Prostate gland (tissue), 2 donors: ENCODE results near the gene ATXN7. TPM values are rescaled to one million over a fixed set of nuclear protein-coding genes. Genes with fewer than 3 reads are reported as not detected.

ENCODE experiments used
- DNase-seq: peaks from one replicate; pipeline ENCODE4 v3.0.0-alpha.2; 2019; ENCODE audit warnings: low spot score
- H3K27ac ChIP-seq, 2 donors: fragments of 200-600 bp; sonication (generic); 2 replicates each; pipeline ENCODE4 v1.5.1; 2017 to 2019
- H3K27me3 ChIP-seq: fragments of 200-600 bp; sonication (generic); replicated peaks from 2 replicates; pipeline ENCODE4 v1.5.1; 2019; ENCODE audit not compliant: insufficient read depth
- H3K36me3 ChIP-seq, 2 donors: fragments of 200-600 bp; sonication (generic); 1 replicate in 1 of 2; 2 replicates in 1 of 2; pipeline versions ENCODE4 v1.5.1 to v1.8.1; 2017 to 2019
- H3K4me1 ChIP-seq: fragments of 200-600 bp; sonication (generic); replicated peaks from 2 replicates; pipeline ENCODE4 v1.5.1; 2019
- H3K4me3 ChIP-seq, 2 donors: fragments of 200-600 bp; sonication (generic); 2 replicates each; pipeline ENCODE4 v1.5.1; 2017 to 2019
- H3K9me3 ChIP-seq: fragments of 200-600 bp; sonication (generic); 2 replicates; pipeline ENCODE4 v1.5.1; 2017
- CTCF ChIP-seq, 4 experiments: fragments of 200-600 bp in 2 of 4; fragments of 450-650 bp in 2 of 4; sonication (generic) in 2 of 4; IDR thresholded peaks; 1 replicate in 3 of 4; 2 replicates in 1 of 4; pipeline ENCODE4 v1.5.1; 2016 to 2019; ENCODE audit warnings: antibody characterized with exemption in 4 of 4, mild to moderate bottlenecking in 2 of 4, moderate library complexity in 2 of 4
- POLR2A ChIP-seq: fragments of 450-650 bp; IDR thresholded peaks from one replicate; pipeline ENCODE4 v1.6.1; 2016; ENCODE audit warnings: antibody characterized with exemption, mild to moderate bottlenecking
- POLR2AphosphoS5 ChIP-seq: sonication (generic); formaldehyde crosslinking; IDR thresholded peaks from one replicate; pipeline ENCODE4 v1.6.1; 2017; ENCODE audit warnings: antibody characterized with exemption
- WGBS: methylation state at CpG from one replicate; pipeline ENCODE4 v1.1.5; 2018; 5-methylcytosine and 5-hydroxymethylcytosine counted together
- intact Hi-C: fragments of 100-400 bp; cut with DNase I; formaldehyde crosslinking; loops from one replicate; pipeline ENCODE4 v1.14.2; 2022
- total RNA-seq, 2 donors: library from RNA; depleted of rRNA; stranded (reverse); fragments of >200 nt; gene quantifications; one replicate each; pipeline ENCODE4 v1.1.0, GENCODE V29; 2016

Gene ATXN7
- total RNA-seq, 2 donors from 2014 or later, result 18.0 to 30.8 TPM

DNA sequence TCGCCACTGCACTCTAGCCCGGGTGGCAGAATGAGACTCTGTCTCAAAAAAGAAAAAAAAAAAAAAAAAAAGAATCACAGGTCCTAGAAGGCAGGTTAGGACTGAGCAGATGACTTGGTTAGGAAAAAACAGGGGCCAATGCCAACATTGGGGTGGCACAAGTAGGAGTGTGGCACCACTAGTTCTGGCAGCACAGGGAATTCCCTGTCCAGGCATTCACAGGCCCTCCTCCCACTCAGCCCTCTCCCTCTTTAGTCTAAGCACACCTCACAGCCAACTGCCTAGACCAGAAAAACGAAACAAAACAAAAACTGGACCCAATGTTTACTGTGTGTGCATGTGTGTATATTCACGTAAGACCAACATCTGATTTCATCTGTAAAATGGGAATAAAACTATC lies 10.6 kb upstream of the ATXN7 start:
- 83% methylated on average over 4 of the region's 4 CpGs for whole genome bisulfite sequencing
- TF ChIP-seq POLR2AphosphoS5 (no peak), POLR2A (no peak), CTCF (IDR thresholded peaks at IDR 0.05) (no peak)
- intact Hi-C loops, result no loop called here
- H3K4me1 ChIP-seq, result no peaks in the 10 kb centered on the region
- DNase-seq, result no peak
- no peak overlapping the region for H3K27ac ChIP-seq
- no peak overlapping the region for H3K4me3 ChIP-seq
- H3K9me3 ChIP-seq, result no peaks in the 10 kb centered on the region
- no peaks in the 10 kb centered on the region for H3K36me3 ChIP-seq
- no peaks in the 10 kb centered on the region for H3K27me3 ChIP-seq

GRCh38 chr3:63855333-63855940 lies 8.2 kb upstream of the ATXN7 start:
- WGBS, result 29% methylated on average over 1 of the region's 1 CpG

GRCh38 chr3:63857311-63857710 lies 6.4 kb upstream of the ATXN7 start:
- no peaks in the 10 kb centered on the region for H3K27me3 ChIP-seq
- no peak for TF ChIP-seq POLR2AphosphoS5

More at GRCh38 chr3:63855333-63855940, 8.2 kb upstream of the ATXN7 start:
- Histone ChIP-seq H3K27me3 (no peaks in the 10 kb centered on the region), H3K27ac (no peak overlapping the region), H3K9me3 (no peaks in the 10 kb centered on the region), H3K36me3 (no peaks in the 10 kb centered on the region), H3K4me3 (no peak overlapping the region), H3K4me1 (no peaks in the 10 kb centered on the region)
- intact Hi-C loops, result no loop called here
- TF ChIP-seq POLR2AphosphoS5 (no peak), CTCF (IDR thresholded peaks at IDR 0.05) (no peak), POLR2A (no peak)
- no peak for DNase-seq

DNA sequence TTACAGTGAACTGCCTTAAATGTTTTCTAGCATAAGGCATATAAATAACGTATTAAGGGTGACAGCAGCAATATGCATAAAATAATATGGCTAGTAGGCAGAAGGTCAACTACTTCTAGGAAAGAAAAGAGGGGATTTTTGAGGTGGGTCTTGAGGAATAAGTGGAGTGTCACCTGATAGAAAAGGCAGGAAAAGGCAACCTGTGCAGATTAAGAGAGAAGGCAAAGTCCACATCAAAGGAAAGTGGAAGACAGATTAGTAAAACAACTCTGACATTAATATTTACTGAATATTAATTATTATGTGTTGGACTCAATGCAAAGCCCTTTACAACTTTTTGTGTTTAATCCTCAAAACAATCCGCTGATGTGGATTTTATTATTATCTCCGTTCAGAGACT lies 2.9 kb upstream of the ATXN7 start:
- Histone ChIP-seq H3K4me3 (no peak overlapping the region), H3K36me3 (no peaks in the 10 kb centered on the region), H3K27me3 (no peaks in the 10 kb centered on the region), H3K9me3 (no peaks in the 10 kb centered on the region), H3K4me1 (no peaks in the 10 kb centered on the region), H3K27ac (no peak overlapping the region)
- TF ChIP-seq POLR2A (no peak), CTCF (IDR thresholded peaks at IDR 0.05) (no peak), POLR2AphosphoS5 (no peak)
- intact Hi-C loops, result no loop called here
- DNase-seq, result no peak
- 93% methylated on average over 3 of the region's 3 CpGs for WGBS

More at GRCh38 chr3:63857311-63857710, 6.4 kb upstream of the ATXN7 start:
- intact Hi-C loops, result no loop called here
- H3K9me3 ChIP-seq, result no peaks in the 10 kb centered on the region
- H3K36me3 ChIP-seq, result no peaks in the 10 kb centered on the region
- WGBS, result 80% methylated on average over 2 of the region's 2 CpGs
- DNase-seq, result no peak
- no peak overlapping the region for H3K4me3 ChIP-seq
- no peaks in the 10 kb centered on the region for H3K4me1 ChIP-seq
- no peak overlapping the region for H3K27ac ChIP-seq

DNA sequence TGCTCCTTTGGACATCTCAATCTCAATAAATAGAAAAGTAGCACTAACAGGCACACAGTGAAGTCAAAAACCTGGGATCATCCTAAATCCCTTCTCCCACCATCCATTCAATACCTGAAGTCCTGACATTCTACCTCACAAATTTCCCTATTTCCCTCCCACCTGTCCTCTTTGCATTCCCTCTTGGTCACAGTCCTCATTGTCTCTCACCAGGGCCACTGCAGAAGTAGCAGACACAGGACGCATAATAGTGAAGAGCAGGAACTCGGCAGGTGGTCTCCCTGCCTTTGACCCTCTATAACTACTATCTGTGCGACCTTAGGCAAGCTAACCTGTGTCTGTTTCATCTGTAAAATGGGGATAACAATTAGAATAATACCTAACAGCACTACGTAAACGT lies 2.4 kb upstream of the ATXN7 start:
- H3K4me3 ChIP-seq, result no peak overlapping the region
- intact Hi-C loops, result no loop called here
- WGBS, result 87% methylated on average over 5 of the region's 5 CpGs
- H3K4me1 ChIP-seq, result no peaks in the 10 kb centered on the region
- DNase-seq, result no peak
- no peak overlapping the region for H3K27ac ChIP-seq
- H3K27me3 ChIP-seq, result no peaks in the 10 kb centered on the region
- no peaks in the 10 kb centered on the region for H3K9me3 ChIP-seq
- TF ChIP-seq POLR2AphosphoS5 (no peak), CTCF (IDR thresholded peaks at IDR 0.05) (no peak)
- H3K36me3 ChIP-seq, result no peaks in the 10 kb centered on the region
